Astrocyte (in vitro differentiated cells and primary cell): ENCODE data around the gene SGSM2.

ENCODE experiments used
- EZH2 ChIP-seq: IDR thresholded peaks from 2 replicates; pipeline ENCODE4 v1.6.1; 2012; ENCODE audit warnings: mild to moderate bottlenecking, low read length, inconsistent platforms; ENCODE audit not compliant: insufficient read depth
- TF ChIP-seq, protein P1 (sequence below): IDR thresholded peaks from 2 replicates; pipeline ENCODE4 v1.5.1; 2011; ENCODE audit warnings: low read depth, mild to moderate bottlenecking, inconsistent platforms, low read length, moderate library complexity; ENCODE audit not compliant: insufficient read depth

DNA sequence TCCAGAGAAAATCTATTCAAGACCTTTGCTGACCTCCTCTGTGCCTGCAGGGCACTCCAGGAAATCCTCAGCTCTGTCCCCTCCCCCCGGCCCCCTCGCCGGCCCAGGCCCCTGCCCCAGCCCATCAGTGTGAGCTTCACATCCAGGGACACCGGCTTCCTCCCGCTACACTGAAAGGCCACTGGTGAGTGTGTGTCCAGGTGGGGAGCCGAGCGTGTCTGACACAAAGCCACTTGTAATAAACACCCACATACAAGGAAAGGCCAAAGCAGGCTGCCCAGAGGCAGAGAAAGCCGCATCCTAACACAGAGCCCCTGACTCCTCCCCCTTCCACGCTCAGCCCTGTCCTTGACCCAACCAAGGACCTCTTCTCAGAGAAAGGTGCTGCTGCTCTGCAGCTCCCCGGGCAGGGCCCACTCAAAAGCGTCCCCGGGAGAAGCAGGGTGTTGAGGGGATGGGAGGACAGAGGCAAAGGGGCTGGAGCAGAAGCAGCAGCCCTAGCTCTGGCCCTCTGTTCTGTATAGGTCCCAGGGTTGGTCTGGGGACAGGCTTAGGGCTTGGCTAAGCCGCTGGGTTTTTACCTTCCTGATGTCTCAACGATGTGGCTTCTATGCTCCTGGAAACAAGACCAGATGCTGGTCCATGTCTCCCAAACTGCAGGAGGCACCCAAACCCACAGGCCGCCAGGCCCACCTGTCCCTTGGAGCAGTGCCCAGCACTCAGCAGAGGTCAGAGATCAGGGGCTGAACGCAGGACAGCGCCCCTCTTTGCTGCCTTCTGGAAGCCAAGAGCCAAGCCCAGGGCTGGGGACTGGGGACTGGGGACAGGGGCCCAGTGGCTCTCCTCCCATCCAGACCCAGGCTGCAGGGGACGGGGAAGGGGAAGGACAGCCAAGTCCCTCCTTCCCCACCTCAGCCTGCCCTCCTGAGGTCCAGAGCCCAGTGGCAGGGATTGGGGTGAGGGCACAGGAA, 48.2 kb downstream of the SGSM2 start:
- TF ChIP-seq, protein P1, sequence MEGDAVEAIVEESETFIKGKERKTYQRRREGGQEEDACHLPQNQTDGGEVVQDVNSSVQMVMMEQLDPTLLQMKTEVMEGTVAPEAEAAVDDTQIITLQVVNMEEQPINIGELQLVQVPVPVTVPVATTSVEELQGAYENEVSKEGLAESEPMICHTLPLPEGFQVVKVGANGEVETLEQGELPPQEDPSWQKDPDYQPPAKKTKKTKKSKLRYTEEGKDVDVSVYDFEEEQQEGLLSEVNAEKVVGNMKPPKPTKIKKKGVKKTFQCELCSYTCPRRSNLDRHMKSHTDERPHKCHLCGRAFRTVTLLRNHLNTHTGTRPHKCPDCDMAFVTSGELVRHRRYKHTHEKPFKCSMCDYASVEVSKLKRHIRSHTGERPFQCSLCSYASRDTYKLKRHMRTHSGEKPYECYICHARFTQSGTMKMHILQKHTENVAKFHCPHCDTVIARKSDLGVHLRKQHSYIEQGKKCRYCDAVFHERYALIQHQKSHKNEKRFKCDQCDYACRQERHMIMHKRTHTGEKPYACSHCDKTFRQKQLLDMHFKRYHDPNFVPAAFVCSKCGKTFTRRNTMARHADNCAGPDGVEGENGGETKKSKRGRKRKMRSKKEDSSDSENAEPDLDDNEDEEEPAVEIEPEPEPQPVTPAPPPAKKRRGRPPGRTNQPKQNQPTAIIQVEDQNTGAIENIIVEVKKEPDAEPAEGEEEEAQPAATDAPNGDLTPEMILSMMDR = no peak
- TF ChIP-seq EZH2 = no peak
